GM18520 (cell line): ENCODE measurements around the gene CARMIL1.

Experiments
- ATAC-seq: cut with Tn5 transposase; IDR thresholded peaks from one replicate; pipeline ENCODE4 v1.9.1; 2021; ENCODE audit not compliant: unreplicated experiment

CARMIL1 gene

DNA sequence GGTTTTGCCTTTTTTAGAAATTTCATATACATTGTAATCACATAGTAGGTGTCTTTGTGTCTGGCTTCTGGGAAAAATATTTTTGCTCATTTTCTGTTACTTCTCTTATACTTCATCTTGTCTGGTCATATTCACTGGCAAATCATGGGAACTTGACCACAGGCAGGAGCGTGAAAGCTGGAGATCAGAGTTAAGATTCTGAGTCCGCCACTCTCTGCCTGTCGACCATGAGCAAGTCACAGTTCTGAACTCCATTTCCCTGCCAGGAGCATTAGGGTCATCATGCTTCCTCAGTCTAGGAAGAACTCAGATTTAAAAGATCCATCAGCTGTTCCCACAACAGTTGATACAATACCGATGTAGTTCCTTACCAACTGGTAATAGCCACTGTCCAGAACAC lies 360.5 kb downstream of the CARMIL1 start:
- no peak for ATAC-seq

DNA sequence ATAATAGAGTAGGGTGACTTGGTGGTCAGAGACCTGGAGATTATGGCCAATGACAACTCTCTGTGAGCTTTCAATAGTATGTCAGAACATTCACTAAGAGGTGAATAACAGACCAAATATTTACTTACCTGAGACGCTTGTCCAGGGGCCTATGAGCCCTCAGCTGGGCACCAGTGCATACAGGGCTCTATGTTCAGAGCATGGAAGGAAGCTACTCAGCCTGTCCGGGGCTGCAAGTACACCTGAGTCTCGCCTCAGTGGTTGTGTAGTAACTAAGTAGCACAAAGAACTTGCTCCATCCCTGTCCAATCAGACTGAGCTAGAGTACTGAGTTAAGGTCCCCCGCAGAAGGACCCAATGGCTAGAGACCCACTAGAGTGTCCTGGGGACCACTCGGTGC lies 361.3 kb downstream of the CARMIL1 start:
- no peak for ATAC-seq

GRCh38 chr6:25640891-25641290 lies 361.7 kb downstream of the CARMIL1 start:
- no peak for ATAC-seq

DNA sequence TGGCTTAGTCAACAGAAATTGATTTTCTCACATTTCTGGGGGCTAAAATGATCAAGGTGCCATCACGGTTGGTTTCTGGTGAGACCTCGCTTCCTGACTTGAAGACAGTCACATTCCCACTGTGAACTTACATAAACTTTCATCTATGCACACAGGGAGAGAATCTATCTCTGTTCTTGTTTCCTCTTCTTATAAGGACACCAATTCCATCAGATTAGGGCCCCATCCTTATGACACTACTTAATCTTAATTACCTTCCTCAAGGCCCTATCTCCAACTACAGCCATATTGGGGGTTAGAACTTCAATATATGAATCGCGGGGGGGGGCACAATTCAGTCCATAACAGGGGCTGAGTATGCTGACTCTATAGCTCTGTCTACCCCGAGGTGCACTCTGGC lies 362.2 kb downstream of the CARMIL1 start:
- ATAC-seq, result no peak

- ATAC-seq, result no peak
These were observed 362.9 kb downstream of the CARMIL1 start for GRCh38 chr6:25641940-25642666.

GRCh38 chr6:25642667-25643328 lies 363.6 kb downstream of the CARMIL1 start:
- no peak for ATAC-seq

GRCh38 chr6:25645916-25646315 lies 366.7 kb downstream of the CARMIL1 start:
- no peak for ATAC-seq

GRCh38 chr6:25649611-25650010 lies 370.4 kb downstream of the CARMIL1 start:
- no peak for ATAC-seq

GRCh38 chr6:25652007-25652515 lies 372.9 kb downstream of the CARMIL1 start, which contains the start of gene SCGN:
Gene SCGN, plus strand, starts transcription at chr6:25652215. Its CDS starts 189 bp downstream, at chr6:25652404.
- no peak for ATAC-seq

GRCh38 chr6:25655723-25656122 lies 376.5 kb downstream of the CARMIL1 start:
- ATAC-seq, result no peak

DNA sequence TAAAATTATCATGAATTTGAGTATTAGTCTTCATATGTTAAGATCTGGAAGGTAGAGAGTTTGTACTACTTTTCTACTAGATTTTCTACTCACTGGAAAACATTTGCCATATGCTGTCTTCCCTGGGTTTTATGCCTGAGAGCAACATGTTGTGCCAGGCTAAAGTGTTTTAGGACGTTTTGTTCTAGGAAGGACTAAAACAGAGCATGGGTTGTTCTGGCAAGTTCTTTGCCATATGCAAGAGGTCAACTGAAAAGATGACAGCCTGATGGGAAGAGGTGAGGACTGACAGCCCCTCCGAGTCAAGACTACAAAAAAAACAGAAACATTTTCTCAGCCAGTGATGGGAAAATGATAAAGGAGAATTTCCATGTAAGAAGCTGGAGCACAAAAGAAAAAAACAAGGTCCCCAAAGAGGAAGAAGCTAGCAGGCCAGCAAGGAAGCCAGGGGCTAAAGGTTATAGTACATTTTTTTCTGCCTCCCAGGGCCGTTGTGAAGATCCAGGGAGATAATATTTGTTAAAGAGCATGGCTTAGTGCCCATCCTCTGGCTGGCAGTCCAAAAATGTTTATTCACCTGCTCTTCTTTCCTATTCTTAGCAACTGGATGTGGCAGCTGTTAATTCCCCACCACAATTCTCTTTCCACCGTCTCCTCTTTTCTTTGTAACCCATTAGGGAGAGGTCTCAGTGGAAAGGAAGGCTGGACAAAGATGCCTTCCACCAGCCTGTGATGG lies 380.6 kb downstream of the CARMIL1 start:
- ATAC-seq, result no peak

GRCh38 chr6:25660512-25660911 lies 381.3 kb downstream of the CARMIL1 start:
- ATAC-seq, result no peak

DNA sequence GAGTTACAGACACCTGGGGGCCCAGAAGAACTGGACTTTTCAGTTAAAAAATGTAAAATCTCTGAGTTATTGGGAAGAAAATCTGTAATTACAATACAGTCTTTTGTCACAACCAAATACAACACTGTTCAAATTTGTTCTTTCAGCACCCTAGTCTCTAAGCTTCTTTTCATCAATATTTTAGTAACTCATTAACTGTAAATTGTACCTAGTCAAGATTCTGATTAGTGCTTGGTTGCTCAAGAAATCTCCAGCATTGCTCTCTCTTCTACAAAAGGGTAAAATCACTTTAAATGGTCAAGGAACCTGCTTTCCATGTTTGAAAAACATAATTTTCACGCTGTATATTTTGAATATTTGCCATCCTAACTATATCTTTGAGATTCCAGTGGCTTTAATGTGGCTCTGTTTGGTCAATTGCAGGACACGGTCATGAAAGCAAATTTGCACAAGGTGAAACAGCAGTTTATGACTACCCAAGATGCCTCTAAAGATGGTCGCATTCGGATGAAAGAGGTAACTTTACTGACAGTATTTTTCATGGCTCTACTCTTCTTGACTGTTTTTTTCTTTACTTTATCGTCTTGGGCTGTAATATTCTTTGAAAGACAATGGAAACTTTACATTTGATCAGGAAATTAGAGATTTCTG lies 382.1 kb downstream of the CARMIL1 start:
- no peak for ATAC-seq

- ATAC-seq, result no peak
These were observed 386.3 kb downstream of the CARMIL1 start for GRCh38 chr6:25665455-25665854.

DNA sequence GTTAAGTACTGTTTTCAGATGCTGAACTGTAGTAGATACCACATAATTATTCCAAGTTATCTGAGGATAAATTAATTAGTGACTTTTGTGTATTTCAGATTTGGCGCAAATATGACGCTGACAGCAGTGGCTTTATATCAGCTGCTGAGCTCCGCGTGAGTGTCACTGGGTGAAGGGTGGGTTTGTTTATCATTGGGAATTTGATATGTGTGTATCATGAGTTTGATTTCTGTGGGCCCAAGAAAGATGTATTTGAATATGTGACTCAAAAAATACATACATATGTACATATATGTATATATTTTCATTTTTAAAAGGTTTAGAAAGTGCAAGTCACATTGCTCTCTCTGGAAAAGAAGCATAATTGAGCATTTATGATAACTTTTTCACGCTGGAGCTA lies 390.2 kb downstream of the CARMIL1 start:
- no peak for ATAC-seq
